Measurements from ENCODE around the gene APBA2. TPM values are rescaled to one million over a fixed set of nuclear protein-coding genes. Genes with fewer than 3 reads are reported as not detected.

Gene APBA2
- total RNA-seq, 3 donors from 2014 or later: 0.64 to 6.9 (median 5.0) TPM

DNA sequence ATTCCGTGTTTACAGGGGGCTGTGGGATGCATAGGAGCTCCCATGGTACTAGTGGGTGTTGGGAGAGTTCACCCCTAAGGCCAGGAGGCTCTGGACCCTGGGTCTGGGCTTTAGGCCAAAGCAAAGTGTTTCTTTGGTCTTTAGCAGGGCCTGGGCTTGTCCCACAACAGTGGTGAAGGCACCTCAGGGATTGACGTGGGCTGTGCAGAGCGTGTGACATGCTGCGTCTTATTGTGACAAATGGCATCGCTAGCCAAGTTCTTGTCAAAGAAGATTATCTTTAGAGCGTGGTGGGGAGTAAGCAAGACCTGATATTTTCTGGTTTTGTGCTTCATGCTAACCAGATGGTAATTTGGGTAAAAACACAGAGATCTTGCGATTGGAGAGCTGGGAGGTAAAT is 170.1 kb downstream of the APBA2 start:
- H3K36me3 ChIP-seq: no peaks in the 10 kb centered on the region
- H3K27me3 ChIP-seq: no peaks in the 10 kb centered on the region
- no peak for DNase-seq (ENCODE audit: low spot score in 2 of 2)
- H3K4me3 ChIP-seq: no peak overlapping the region
- intact Hi-C loops (cut with DNase I; ENCODE audit: low total_unique reads): no loop called here
- H3K4me1 ChIP-seq: no peaks in the 10 kb centered on the region
- H3K27ac ChIP-seq: no peak overlapping the region
- H3K9me3 ChIP-seq: peaks cover 0 to 5% of the 10 kb centered on the region in 2 donors
- TF ChIP-seq, protein P1, sequence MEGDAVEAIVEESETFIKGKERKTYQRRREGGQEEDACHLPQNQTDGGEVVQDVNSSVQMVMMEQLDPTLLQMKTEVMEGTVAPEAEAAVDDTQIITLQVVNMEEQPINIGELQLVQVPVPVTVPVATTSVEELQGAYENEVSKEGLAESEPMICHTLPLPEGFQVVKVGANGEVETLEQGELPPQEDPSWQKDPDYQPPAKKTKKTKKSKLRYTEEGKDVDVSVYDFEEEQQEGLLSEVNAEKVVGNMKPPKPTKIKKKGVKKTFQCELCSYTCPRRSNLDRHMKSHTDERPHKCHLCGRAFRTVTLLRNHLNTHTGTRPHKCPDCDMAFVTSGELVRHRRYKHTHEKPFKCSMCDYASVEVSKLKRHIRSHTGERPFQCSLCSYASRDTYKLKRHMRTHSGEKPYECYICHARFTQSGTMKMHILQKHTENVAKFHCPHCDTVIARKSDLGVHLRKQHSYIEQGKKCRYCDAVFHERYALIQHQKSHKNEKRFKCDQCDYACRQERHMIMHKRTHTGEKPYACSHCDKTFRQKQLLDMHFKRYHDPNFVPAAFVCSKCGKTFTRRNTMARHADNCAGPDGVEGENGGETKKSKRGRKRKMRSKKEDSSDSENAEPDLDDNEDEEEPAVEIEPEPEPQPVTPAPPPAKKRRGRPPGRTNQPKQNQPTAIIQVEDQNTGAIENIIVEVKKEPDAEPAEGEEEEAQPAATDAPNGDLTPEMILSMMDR (IDR thresholded peaks at IDR 0.05): no peak
- no peak for TF ChIP-seq POLR2A (IDR thresholded peaks at IDR 0.05)
- no peak for TF ChIP-seq POLR2AphosphoS5 (IDR thresholded peaks at IDR 0.05)

DNA sequence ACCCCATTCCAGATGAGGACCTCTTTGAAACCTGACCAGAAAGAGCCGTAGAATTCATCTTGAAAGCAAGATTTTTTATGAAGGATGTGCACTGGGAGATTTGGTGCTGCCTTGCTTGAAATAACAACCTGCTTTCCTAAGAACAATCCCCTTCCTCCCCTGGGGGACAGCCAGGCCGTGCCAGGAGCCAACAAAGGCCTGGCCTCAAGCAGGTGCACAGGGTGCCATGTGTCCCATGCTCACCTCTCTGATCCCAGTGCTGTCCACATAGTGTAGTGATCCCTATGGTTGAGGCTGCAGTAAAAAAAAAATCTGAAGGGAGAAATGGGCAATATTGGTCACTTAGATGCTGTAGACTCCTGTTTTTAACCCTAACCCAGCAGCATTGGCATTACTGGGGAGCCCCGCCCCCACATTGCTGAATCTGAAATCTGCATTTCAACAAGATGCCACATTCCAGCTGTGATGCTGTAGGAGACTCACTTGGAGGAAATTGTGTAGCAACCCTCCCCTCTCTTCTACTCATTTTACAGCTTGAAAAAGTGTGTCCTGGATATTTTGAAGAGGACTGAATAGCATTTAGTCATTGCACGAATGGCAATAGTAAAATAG is 171.2 kb downstream of the APBA2 start:
- no peaks in the 10 kb centered on the region for H3K27me3 ChIP-seq
- no peak overlapping the region for H3K27ac ChIP-seq
- no peak overlapping the region for H3K4me3 ChIP-seq
- peaks cover 0 to 5% of the 10 kb centered on the region in 2 donors for H3K9me3 ChIP-seq
- H3K4me1 ChIP-seq: no peaks in the 10 kb centered on the region
- TF ChIP-seq POLR2A (IDR thresholded peaks at IDR 0.05) (no peak), POLR2AphosphoS5 (IDR thresholded peaks at IDR 0.05) (no peak)
- TF ChIP-seq, protein P1 (IDR thresholded peaks at IDR 0.05): no peak
- no peak for DNase-seq (ENCODE audit: low spot score in 2 of 2)
- intact Hi-C loops (cut with DNase I; ENCODE audit: low total_unique reads): no loop called here
- H3K36me3 ChIP-seq: no peaks in the 10 kb centered on the region

DNA sequence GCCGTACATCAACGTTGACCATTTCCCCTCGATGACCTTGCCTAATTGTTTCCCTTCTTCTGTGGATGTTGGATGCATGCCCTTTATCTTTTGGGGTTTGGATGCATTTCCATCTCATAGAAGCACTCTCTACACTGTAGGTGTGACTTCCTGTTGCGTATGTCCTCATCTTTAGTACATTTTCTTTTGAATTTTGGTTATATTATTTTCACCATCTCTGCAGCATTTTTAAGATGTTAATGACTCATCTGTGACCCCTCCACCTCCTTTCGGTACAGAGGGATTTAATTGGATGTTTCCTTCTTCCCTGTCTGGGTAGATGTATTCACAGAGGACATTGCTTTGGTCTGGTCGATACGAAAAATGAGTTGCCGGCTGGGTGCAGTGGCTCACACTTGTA is 172.1 kb downstream of the APBA2 start:
- Histone ChIP-seq H3K9me3 (peaks cover 0 to 5% of the 10 kb centered on the region in 2 donors), H3K4me3 (no peak overlapping the region), H3K27me3 (no peaks in the 10 kb centered on the region), H3K36me3 (no peaks in the 10 kb centered on the region), H3K27ac (no peak overlapping the region), H3K4me1 (no peaks in the 10 kb centered on the region)
- intact Hi-C loops (cut with DNase I; ENCODE audit: low total_unique reads): no loop called here
- DNase-seq (ENCODE audit: low spot score in 2 of 2): no peak
- no peak for TF ChIP-seq POLR2AphosphoS5 (IDR thresholded peaks at IDR 0.05)
- no peak for TF ChIP-seq POLR2A (IDR thresholded peaks at IDR 0.05)

DNA sequence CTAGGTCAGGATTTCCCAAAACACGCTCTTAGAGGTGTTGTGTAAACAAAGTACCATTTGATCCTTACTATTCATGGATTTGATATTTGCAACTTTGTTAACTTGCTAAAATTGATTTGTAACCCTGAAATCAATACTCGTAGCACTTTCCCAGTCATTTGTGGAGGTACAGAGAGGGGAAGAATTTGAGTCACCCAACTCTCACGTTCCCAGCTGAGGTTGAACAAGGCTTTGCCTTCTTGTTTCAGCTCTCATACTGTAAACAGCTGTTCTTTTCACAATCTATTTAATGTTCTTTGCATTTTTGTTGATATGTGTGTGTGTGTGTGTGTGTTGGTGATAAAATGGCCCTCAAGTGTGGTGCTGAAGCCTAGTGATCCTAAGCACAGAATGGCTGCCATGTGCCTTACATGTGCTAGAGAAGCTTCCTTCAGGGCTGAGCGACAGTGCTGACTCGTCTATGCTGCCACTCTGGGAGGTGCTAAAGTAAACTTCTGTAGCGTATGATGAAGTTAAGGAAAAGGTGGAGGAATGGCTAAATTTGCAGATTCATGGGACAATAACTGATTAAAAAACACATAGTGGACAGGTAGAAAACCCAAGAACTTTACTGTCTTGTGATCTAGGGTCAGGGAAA is 173.2 kb downstream of the APBA2 start:
- TF ChIP-seq, protein P1 (IDR thresholded peaks at IDR 0.05): no peak
- no peak for TF ChIP-seq POLR2A (IDR thresholded peaks at IDR 0.05)
- no peak for TF ChIP-seq POLR2AphosphoS5 (IDR thresholded peaks at IDR 0.05)
- H3K27ac ChIP-seq: no peak overlapping the region

DNA sequence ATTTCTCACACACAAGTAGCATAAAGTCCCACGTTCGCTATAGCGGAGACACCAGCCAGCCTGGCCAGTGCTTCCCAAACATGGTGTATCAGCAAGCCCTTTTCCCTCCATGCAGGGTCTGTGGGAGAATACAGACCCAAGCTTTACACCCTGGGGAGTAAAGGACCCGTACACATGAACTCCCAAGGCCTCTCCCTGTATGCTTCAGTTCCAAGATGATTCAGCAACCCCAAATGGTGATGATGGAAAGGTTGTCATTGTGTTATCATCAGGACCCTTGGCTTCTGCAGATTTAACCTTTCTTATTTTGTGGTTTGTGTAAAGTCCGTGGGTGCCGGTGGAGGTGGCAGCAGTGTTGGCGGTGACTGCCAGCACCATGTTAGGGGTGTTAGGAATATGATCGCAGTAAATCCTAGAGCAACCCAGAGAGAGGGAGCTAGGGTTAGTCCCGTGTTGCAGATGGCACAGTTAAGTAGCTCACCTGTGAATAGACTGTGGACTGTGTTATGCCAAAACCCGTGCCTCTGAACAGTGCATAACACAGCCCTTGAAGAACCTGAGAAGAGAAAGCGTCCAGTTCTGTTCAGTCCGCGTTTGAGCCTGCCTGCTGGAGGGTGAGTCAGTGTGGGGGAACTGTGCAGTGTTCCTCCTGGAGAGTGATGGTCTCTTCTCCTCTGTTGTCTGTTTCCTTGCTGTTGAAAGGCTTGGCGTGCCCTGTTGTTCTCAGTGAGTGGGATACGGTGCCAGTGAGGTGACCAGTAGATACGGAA is 174.3 kb downstream of the APBA2 start:
- H3K9me3 ChIP-seq: no peaks in the 10 kb centered on the region
- DNase-seq (ENCODE audit: low spot score in 2 of 2): no peak
- no peak overlapping the region for H3K4me3 ChIP-seq
- H3K27ac ChIP-seq: no peak overlapping the region
- no peaks in the 10 kb centered on the region for H3K4me1 ChIP-seq
- H3K27me3 ChIP-seq: no peaks in the 10 kb centered on the region
- no peaks in the 10 kb centered on the region for H3K36me3 ChIP-seq
- TF ChIP-seq, protein P1 (IDR thresholded peaks at IDR 0.05): no peak
- no peak for TF ChIP-seq POLR2A (IDR thresholded peaks at IDR 0.05)
- TF ChIP-seq POLR2AphosphoS5 (IDR thresholded peaks at IDR 0.05): no peak
- intact Hi-C loops (cut with DNase I; ENCODE audit: low total_unique reads): no loop called here

More for the DNA sequence above, 173.2 kb downstream of the APBA2 start:
- DNase-seq (ENCODE audit: low spot score in 2 of 2): no peak
- H3K36me3 ChIP-seq: no peaks in the 10 kb centered on the region
- no peaks in the 10 kb centered on the region for H3K27me3 ChIP-seq
- H3K9me3 ChIP-seq: peaks cover 0 to 5% of the 10 kb centered on the region in 2 donors
- no peak overlapping the region for H3K4me3 ChIP-seq
- intact Hi-C loops (cut with DNase I; ENCODE audit: low total_unique reads): no loop called here
- no peaks in the 10 kb centered on the region for H3K4me1 ChIP-seq
